ENCODE data around the gene CBX4.

CBX4 gene

DNA sequence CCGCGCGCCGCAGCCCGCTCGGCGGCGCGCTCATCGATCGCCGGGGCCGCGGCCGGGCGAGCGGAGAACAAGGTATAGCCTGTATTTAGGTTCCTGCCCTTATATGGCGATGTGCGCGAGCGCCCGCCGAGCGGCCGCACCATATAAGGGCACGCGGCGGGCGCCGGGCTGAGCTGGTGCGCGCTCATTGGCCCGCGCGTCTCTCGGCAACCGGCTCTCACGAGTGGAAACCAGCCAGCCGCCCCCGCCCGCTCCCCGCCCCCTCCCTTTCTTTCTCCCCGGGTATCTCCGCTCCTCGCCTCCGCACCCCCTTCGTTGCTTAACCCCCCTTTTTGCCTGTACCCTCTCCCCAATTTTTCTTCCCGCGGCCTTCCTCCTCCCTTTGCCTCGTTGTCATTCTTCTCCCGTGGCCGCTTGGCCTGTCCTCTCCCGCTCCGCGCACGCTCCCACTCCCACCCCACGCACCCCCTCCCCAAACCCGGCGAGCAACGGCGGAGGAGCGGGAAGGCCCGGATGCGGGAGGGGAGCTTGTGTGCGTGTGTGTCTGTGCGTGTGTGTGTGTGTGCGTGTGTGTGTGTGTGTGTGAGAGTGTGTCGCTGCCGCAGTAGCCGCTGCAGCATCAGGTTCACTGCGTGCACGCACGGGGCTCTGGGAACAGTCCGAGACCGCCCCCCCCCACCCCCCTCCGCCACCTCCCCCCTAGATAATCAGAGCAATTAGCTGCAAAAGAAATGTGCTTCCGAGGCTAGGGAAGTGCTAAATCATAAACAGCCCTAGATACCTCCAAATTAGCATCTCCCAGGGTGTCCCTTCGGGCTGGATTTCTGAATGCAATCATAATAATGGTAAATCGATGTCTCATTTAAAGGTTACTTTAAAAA lies 28.9 kb downstream of the CBX4 start:
- ChIA-PET CTCF (interaction anchor here (1.0 to 3.0 kb wide), 10 partner anchors 9 to 179 kb away, joined by 3 to 15 read pairs (median 4); partner anchors contain the start of gene CBX8), POLR2A (interaction anchor here (0.6 kb wide), 1 partner anchor 14 kb away, joined by 4 read pairs; the partner anchor contains the start of gene CBX8)
- TF ChIP-seq, protein P1, sequence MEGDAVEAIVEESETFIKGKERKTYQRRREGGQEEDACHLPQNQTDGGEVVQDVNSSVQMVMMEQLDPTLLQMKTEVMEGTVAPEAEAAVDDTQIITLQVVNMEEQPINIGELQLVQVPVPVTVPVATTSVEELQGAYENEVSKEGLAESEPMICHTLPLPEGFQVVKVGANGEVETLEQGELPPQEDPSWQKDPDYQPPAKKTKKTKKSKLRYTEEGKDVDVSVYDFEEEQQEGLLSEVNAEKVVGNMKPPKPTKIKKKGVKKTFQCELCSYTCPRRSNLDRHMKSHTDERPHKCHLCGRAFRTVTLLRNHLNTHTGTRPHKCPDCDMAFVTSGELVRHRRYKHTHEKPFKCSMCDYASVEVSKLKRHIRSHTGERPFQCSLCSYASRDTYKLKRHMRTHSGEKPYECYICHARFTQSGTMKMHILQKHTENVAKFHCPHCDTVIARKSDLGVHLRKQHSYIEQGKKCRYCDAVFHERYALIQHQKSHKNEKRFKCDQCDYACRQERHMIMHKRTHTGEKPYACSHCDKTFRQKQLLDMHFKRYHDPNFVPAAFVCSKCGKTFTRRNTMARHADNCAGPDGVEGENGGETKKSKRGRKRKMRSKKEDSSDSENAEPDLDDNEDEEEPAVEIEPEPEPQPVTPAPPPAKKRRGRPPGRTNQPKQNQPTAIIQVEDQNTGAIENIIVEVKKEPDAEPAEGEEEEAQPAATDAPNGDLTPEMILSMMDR (IDR thresholded peaks at IDR 0.05; ENCODE audit: insufficient read depth, low read length, missing control alignments), result no peak
- peak overlapping the region; percentile 39 for H3K4me3 ChIP-seq (ENCODE audit: low read depth, low read length)
- DNase-seq (ENCODE audit: low read depth, low spot score), result no peak

DNA sequence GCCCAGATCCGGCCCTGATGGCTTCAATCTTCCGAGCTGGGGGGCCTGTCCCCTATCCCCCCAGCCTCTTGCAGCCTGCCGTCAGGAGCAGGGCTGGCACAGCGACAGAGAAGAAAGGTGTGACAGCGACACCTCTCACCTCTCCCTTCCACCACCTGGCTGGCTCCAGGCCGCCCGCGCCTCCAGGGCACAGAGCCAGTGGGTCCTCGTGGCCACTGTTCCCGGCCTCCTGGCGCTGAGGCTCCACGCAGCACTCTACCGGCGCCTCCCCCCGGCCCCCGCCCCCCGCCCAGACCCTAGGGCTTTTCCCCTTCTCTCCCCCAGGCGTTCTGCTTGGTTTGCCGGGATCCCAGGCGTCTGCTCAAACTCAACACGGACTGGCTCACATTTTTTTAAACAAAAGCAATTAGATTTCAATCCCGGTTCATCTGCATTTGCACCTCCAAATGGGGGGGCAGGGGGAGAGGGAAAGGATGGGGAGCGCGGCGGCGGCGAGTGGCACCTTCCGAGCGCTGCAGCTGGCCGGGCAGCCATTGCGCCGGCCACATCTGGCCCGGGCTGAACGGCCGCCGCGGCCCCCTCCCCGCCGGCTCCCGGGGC lies 29.6 kb downstream of the CBX4 start:
- ChIA-PET POLR2A (no interaction called here), CTCF (interaction anchor here (1.0 to 1.9 kb wide), 4 partner anchors 8 to 198 kb away, joined by 3 to 8 read pairs (median 3); no protein-coding TSS in a partner anchor)
- H3K4me3 ChIP-seq (ENCODE audit: low read depth, low read length), result no peak overlapping the region
- no peak for DNase-seq (ENCODE audit: low read depth, low spot score)
- TF ChIP-seq, protein P1 (IDR thresholded peaks at IDR 0.05; ENCODE audit: insufficient read depth, low read length, missing control alignments), result no peak

DNA sequence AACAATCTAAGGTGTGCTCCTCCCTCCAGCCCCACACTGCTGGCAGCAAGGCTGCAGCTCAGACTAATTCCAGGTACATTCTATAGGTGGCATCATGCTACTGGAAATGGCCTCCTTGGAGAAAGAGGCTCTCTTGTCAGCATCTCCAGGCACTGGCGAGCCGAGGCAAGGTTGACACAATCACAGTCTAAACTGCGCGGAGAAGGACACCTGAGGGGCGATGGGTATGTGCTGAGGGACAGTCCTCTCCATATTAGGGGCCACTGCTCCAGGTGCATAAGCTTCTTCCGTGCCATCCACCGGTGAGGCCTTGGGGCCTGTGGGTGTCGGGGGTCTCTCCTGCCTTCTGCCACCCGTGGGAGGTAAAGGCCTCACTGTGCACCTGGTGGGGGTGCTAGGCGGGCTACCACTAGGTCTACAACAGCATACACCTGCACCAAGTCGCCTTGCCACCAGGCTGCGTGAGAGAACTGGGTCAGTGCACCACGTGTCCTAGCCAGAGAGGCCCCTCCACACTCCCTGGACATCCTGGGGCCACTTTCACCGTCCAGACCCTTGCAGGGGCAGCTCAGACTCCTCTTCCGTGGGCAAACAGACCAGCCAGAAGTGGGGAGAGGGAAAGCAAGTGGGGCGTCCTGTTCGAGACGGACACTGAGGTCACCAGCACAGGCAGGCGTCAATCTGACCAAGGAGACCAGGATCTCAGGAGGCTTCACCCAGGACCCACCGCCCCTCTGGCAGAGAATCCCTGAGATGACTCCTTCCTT lies 30.3 kb downstream of the CBX4 start:
- no peak overlapping the region for H3K4me3 ChIP-seq (ENCODE audit: low read depth, low read length)
- no peak for DNase-seq (ENCODE audit: low read depth, low spot score)
- ChIA-PET POLR2A (no interaction called here), CTCF (interaction anchor here (0.9 to 1.9 kb wide), 6 partner anchors 8 to 198 kb away, joined by 3 to 12 read pairs (median 4); no protein-coding TSS in a partner anchor)
- TF ChIP-seq, protein P1 (IDR thresholded peaks at IDR 0.05; ENCODE audit: insufficient read depth, low read length, missing control alignments), result no peak

DNA sequence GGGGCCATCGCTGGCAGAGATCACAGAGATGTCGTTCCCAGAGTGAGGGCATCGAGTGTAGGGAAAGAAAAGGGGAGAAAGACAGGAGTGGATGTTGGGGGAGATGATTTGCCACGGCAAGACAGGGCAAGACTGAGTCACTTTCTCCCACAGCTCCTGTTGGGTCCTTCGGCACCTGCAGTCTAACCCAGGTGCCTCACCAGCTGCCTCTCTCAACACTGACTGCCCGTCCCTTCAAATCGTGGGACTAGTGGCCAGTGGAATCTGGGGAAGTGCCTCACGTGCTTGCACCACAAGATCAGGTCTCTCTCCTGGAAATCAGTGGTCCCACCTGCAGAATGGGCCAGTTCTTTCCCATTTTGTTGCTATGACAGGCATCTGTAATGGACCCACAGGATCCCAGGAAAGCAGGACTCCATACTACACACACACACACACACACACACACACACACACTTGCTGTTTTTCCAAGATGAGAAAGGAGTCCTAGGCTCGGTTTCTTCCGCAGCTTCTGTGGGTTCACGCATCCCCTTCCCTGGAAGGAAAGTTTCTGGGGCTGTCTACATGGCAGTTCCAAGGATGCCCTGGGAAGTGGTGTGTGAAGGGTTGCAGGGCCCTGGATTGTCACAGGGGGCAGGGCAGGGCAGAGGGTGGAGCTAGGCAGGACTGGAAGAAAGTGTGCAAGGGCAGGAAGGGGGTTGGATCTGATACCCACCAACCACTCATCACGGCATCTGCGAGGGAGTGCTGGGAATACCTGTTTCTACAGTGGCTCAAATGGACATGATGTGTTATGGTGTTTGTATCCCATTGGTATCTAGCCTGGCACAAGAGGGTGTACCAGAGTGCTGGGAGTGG lies 32.1 kb downstream of the CBX4 start:
- TF ChIP-seq, protein P1 (IDR thresholded peaks at IDR 0.05; ENCODE audit: insufficient read depth, low read length, missing control alignments), result no peak
- ChIA-PET CTCF (interaction anchor here (1.3 to 1.9 kb wide), 4 partner anchors 8 to 200 kb away, joined by 3 to 12 read pairs (median 6); no protein-coding TSS in a partner anchor), POLR2A (interaction anchor here (1.0 kb wide), 1 partner anchor 26 kb away, joined by 3 read pairs; no protein-coding TSS in a partner anchor)
- no peak overlapping the region for H3K4me3 ChIP-seq (ENCODE audit: low read depth, low read length)
- DNase-seq (ENCODE audit: low read depth, low spot score), result no peak

DNA sequence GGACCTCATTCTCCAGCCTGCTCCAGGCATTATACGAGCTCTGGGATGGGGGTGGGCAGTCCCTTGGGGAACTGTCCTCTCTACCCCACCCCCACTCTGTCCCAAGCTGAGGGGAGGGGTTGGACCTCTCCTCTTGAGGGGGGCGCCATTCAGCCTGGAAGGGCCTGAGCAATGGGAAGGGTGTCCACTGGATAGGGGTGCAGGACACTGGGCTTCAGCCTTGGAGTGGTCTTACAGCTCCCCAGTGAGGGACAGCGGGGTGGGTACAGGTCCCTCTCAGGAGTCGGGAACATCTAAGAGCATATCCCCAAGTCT lies 32.8 kb downstream of the CBX4 start:
- no peak for DNase-seq (ENCODE audit: low read depth, low spot score)
- H3K4me3 ChIP-seq (ENCODE audit: low read depth, low read length), result no peak overlapping the region
- ChIA-PET POLR2A (interaction anchor here (0.6 kb wide), 1 partner anchor 841 kb away, joined by 3 read pairs; no protein-coding TSS in a partner anchor), CTCF (interaction anchor here (1.6 kb wide), 1 partner anchor 188 kb away, joined by 4 read pairs; no protein-coding TSS in a partner anchor)
- TF ChIP-seq, protein P1 (IDR thresholded peaks at IDR 0.05; ENCODE audit: insufficient read depth, low read length, missing control alignments), result no peak

All from AG04449 (cell line).